ENCODE measurements around the gene AXDND1.

DNA sequence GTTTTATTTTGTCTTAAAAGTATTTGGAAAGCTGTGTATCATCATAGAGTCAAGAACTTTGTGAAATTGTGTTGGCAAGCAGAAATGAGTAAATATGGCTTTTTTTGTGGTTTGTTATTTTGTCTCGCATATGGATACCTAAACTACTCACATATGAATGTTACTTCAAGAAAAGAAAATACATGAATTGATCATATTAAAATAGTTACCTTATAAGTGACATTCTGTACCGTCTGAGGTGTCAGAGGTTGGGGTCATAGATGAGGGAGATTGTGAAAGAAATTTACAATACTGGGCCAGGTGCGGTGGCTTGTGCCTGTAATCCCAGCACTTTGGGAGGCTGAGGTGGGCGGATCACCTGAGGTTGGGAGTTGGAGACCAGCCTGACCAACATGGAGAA is 31.3 kb upstream of the AXDND1 start:
- TF ChIP-seq, protein P1, sequence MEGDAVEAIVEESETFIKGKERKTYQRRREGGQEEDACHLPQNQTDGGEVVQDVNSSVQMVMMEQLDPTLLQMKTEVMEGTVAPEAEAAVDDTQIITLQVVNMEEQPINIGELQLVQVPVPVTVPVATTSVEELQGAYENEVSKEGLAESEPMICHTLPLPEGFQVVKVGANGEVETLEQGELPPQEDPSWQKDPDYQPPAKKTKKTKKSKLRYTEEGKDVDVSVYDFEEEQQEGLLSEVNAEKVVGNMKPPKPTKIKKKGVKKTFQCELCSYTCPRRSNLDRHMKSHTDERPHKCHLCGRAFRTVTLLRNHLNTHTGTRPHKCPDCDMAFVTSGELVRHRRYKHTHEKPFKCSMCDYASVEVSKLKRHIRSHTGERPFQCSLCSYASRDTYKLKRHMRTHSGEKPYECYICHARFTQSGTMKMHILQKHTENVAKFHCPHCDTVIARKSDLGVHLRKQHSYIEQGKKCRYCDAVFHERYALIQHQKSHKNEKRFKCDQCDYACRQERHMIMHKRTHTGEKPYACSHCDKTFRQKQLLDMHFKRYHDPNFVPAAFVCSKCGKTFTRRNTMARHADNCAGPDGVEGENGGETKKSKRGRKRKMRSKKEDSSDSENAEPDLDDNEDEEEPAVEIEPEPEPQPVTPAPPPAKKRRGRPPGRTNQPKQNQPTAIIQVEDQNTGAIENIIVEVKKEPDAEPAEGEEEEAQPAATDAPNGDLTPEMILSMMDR (IDR thresholded peaks at IDR 0.05) = no peak
- TF ChIP-seq EP300 (IDR thresholded peaks at IDR 0.05) = no peak
- no peak for TF ChIP-seq POLR2A (IDR thresholded peaks at IDR 0.05)

Data from ovary (tissue), 3 donors.